Lower leg skin (tissue), 3 donors: ENCODE data around the gene TRUB1.

Experiments
- CTCF ChIP-seq, 3 donors: fragments of 450-650 bp; IDR thresholded peaks; one replicate each; pipeline ENCODE4 v1.5.1; 2016; ENCODE audit warnings: antibody characterized with exemption in 3 of 3, mild to moderate bottlenecking in 3 of 3, moderate library complexity in 2 of 3
- POLR2A ChIP-seq, 2 donors: fragments of 450-650 bp; IDR thresholded peaks; one replicate each; pipeline ENCODE4 v1.6.1; 2016 to 2017; ENCODE audit warnings: antibody characterized with exemption in 2 of 2, mild to moderate bottlenecking in 1 of 2, moderate library complexity in 1 of 2

- TF ChIP-seq CTCF (IDR thresholded peaks at IDR 0.05) (no peak), POLR2A (IDR thresholded peaks at IDR 0.05) (no peak)
These were observed 5.8 kb upstream of the TRUB1 start for GRCh38 chr10:114932225-114932624.
